Cardiac fibroblast (primary cell): Measurements from ENCODE around the gene GRHL1.

ENCODE experiments used
- DNase-seq, 2 donors: peaks; one replicate each; pipeline versions ENCODE4 v3.0.0 to v3.0.0-alpha.2; 2010; ENCODE audit warnings: low read depth in 2 of 2
- H3K4me3 ChIP-seq, 2 donors: replicated peaks in 1 of 2; 1 replicate in 1 of 2; 2 replicates in 1 of 2; pipeline ENCODE4 v1.5.1; 2011; ENCODE audit warnings: low read depth in 2 of 2, low read length in 2 of 2, mild to moderate bottlenecking in 2 of 2, moderate library complexity in 1 of 2
- CTCF ChIP-seq: IDR thresholded peaks from one replicate; pipeline ENCODE4 v1.5.1; 2011; ENCODE audit warnings: low read depth, mild to moderate bottlenecking, low read length, inconsistent platforms

GRHL1 gene

GRCh38 chr2:9941196-9941995, 10.1 kb upstream of the GRHL1 start:
- no peak for TF ChIP-seq CTCF
- H3K4me3 ChIP-seq: no peak overlapping the region
- peak; percentile 45 to 68 for DNase-seq

- no peak for TF ChIP-seq CTCF
- no peak for DNase-seq
- H3K4me3 ChIP-seq: no peak overlapping the region
Measured at GRCh38 chr2:9941996-9942390, 9.5 kb upstream of the GRHL1 start.

GRCh38 chr2:9944330-9944758, 7.1 kb upstream of the GRHL1 start:
- no peak overlapping the region for H3K4me3 ChIP-seq
- TF ChIP-seq CTCF: no peak
- no peak for DNase-seq

- DNase-seq: no peak
- no peak overlapping the region for H3K4me3 ChIP-seq
- TF ChIP-seq CTCF: no peak
Measured at GRCh38 chr2:9945596-9945995, 5.9 kb upstream of the GRHL1 start.

DNA sequence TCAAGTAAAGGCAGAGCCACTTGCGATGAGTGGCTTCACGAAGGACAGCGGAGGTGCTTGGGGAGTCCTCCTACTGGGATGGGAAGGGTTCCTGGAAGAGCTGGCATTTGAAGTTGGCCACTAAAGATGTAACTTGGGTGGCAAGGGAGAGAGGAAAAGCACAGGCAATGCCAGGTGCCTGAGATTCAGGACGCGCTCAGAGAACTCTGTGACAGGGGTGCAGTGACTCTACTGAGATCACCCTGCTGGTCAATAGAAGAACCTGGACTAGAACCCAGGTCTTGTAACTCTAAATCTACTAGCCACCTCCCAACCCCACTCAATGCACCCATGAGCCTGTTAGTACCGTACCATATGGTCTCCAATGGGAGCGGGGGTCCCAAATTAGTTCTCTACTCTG, 5.4 kb upstream of the GRHL1 start:
- no peak for TF ChIP-seq CTCF
- DNase-seq: no peak
- H3K4me3 ChIP-seq: no peak overlapping the region

DNA sequence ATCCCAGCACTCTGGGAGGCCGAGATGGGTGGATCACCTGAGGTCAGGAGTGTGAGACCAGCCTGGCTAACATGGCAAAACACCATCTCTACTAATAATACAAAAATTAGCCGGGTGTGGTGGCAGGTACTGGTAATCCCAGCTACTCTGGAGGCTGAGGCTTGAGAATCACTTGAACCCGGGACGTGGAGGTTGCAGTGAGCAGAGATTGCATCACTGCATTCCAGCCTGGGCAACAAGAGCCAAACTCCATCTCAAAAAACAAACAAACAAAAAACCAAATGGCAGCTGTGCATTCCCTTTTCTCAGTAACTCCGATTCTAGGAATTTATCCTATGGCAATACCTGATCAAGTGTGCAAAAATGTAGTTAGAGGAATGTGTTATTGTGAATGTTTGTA, 4.7 kb upstream of the GRHL1 start:
- TF ChIP-seq CTCF: no peak
- DNase-seq: no peak
- H3K4me3 ChIP-seq: no peak overlapping the region

DNA sequence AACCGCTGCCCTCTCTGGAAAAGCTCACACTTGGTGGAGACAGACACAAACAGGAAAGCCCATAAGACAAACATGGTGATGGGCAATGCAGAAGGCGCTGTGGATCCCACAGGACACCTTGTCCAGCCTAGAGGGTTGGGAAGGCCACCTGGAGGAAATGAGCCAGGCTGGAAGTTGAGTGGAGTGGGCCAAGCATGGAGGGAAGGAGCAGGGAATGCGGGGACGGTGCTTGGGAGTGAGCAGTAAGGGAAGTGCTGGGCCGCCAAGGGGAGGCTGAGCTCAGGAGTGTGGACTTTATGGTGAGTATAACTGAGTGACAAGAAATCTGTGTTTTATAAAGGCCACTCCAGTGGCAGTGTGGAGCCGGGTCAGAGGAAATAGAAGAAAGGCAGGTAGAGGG, 2.8 kb upstream of the GRHL1 start:
- no peak for TF ChIP-seq CTCF
- no peak overlapping the region for H3K4me3 ChIP-seq
- DNase-seq: no peak
